ENCODE results near the gene PRDM4.

DNA sequence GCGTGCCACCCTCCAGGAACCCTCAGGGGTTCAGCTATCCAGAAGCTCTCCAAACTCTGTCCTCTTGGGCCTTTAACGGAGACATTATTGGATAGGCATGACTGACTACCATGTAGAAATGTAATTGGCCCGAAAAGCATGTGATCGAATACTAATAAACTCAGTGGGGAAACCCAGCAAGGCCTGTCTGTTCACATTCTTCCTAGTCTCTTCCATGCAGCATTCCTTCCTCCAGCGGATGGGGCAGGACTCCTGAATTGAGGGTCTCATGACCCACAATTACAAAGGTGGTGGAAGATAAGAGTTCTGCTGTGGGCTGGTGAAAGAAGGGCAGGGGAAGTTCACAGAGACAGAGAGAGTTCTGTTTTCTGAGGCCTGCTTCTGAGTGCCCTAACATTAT is 6.5 kb upstream of the PRDM4 start:
- TF ChIP-seq POLR2A (IDR thresholded peaks at IDR 0.05; ENCODE audit: low read length) (no peak), GATA1 (IDR thresholded peaks at IDR 0.05; ENCODE audit: low read depth, low read length) (no peak)

Data from erythroblast (primary cell).